Measurements from ENCODE around the gene UQCC3.

DNA sequence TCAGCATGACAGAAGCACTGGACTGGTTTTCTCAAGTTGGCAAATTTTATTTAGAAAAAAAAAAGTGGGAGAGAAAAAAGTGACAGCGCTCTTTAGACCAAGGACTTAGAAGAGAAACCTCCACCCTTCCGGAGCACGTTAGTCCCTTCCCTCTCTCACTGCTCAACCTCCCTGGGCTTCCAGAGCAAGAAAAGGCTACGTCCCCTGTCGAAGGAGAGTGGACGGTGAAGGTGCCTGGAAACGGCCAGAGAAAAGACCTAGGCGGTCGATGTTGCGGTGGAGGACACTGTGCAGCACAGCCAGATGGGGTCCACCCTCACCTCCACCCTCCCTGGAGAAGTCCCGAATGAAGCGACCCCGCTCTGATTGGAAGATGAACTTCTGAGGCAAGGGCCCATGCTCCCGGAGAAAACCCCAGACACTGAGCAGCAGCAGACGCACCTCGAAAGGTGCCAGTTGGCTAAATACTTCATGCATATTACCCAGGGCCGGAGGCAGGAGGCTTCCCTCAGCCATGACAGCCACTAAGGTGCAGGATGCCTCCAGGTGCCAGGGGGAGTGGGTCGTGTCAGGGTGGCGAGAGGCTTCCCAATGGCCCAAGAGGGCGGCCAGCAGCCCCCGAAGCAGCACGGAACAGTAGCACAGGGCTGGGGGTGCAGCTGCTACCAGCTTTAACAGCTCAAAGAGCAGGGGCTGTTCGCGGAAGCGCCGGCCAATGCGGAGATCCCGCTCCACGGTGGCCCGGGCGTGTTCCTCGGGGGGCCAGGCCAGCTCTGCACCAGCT, 24.5 kb upstream of the UQCC3 start:
- no peak for TF ChIP-seq EZH2 (IDR thresholded peaks at IDR 0.05; ENCODE audit: borderline replicate concordance, low read depth, low read length, severe bottlenecking)
- TF ChIP-seq, protein P1, sequence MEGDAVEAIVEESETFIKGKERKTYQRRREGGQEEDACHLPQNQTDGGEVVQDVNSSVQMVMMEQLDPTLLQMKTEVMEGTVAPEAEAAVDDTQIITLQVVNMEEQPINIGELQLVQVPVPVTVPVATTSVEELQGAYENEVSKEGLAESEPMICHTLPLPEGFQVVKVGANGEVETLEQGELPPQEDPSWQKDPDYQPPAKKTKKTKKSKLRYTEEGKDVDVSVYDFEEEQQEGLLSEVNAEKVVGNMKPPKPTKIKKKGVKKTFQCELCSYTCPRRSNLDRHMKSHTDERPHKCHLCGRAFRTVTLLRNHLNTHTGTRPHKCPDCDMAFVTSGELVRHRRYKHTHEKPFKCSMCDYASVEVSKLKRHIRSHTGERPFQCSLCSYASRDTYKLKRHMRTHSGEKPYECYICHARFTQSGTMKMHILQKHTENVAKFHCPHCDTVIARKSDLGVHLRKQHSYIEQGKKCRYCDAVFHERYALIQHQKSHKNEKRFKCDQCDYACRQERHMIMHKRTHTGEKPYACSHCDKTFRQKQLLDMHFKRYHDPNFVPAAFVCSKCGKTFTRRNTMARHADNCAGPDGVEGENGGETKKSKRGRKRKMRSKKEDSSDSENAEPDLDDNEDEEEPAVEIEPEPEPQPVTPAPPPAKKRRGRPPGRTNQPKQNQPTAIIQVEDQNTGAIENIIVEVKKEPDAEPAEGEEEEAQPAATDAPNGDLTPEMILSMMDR (IDR thresholded peaks at IDR 0.05; ENCODE audit: borderline replicate concordance, extremely low read depth, low read length, poor library complexity, severe bottlenecking) = no peak

Measured in DND-41 (cell line).